Effector CD8-positive, alpha-beta T cell (primary cell): Measurements from ENCODE around the gene RNU6-9.
"Not testable (repeated sequence)": the region's sequence is repeated elsewhere in the genome, so short reads cannot be mapped to it uniquely, and the experiment has no call there.

Experiments
- DNase-seq: peaks from one replicate; lab custom pipeline; 2025; lab: John Stamatoyannopoulos, UW
- total RNA-seq, 4 experiments: gene quantifications; one replicate each; lab custom pipeline; 2026; lab: John Stamatoyannopoulos, UW

RNU6-9 gene
- 0 to 2.0 (median 0.31) reads per million in 4 experiments for total RNA-seq

DNA sequence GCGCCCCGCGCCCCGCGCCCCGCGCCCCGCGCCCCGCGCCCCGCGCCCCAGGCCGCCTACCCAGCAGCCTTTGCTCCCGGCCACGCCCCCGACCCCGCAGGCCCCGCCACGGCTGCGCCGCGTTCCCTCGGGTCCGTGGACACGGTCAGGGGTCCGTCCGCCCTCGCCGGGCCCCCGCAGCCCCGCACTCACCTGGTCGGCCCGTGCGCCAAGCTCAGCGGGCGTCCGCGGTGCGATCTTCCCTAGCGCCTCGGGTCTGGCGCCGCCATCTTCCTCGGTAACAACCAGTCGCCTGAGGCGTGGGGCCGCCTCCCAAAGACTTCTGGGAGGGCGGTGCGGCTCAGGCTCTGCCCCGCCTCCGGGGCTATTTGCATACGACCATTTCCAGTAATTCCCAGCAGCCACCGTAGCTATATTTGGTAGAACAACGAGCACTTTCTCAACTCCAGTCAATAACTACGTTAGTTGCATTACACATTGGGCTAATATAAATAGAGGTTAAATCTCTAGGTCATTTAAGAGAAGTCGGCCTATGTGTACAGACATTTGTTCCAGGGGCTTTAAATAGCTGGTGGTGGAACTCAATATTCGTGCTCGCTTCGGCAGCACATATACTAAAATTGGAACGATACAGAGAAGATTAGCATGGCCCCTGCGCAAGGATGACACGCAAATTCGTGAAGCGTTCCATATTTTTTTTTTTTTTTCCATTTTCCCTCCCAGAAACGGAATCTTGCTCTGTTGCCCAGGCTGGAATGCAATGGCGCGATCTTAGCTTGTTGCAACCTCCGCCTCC, at the start of gene RNU6-9, which contains the start of gene MED16:
Gene RNU6-9 (plus strand): TSS at position 591 of the 796 bp plus-strand sequence.
Gene MED16 (minus strand): TSS at position 294 of the 796 bp plus-strand sequence. CDS start 2,056 bp downstream, outside the sequence.
- DNase-seq = peak; percentile 84

DNA sequence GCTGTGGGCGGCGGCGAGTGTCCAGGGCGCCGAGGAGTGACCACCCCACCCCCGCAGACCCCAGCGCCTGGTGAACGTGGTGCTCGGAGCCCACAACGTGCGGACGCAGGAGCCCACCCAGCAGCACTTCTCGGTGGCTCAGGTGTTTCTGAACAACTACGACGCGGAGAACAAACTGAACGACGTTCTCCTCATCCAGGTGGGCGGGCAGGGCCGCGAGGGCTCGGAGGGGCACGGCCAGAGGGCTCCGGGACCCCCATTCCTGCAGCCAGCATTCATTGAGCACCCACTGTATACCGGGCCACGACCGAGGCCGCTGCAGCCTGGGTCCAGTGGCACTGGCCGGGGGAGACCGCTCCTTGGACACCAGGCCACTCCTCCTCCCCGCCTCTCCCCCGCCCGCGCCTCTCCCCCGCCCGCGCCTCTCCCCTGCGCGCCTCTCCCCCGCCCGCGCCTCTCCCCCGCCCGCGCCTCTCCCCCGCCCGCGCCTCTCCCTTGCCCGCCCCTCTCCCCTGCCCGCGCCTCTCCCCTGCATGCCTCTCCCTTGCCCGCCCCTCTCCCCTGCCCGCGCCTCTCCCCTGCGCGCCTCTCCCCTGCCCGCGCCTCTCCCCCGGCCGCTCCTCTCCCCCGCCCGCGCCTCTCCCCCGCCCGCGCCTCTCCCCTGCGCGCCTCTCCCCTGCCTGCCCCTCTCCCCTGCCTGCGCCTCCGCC, 49.3 kb upstream of the RNU6-9 start:
- DNase-seq = no peak

DNA sequence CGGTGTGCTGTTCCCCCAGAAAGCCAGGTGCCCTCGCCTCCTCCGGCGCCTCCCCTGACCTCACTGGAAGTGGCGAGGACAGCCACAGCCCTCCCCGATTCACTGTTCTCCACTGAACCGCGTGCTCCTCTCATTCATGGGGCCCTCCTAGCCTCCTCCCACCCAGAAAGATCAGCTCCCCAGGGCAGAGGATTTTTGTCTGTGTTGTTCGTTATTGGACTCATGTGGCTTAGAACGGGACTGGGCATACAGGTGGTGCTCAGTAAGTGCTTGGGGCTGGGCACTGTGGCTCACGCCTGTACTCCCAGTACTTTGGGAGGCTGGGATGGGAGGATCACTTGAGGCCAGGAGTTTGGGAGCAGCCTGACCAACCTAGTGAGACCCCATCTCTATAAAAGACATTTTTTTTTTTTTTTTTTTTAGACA, 48.7 kb upstream of the RNU6-9 start:
- no peak for DNase-seq

DNA sequence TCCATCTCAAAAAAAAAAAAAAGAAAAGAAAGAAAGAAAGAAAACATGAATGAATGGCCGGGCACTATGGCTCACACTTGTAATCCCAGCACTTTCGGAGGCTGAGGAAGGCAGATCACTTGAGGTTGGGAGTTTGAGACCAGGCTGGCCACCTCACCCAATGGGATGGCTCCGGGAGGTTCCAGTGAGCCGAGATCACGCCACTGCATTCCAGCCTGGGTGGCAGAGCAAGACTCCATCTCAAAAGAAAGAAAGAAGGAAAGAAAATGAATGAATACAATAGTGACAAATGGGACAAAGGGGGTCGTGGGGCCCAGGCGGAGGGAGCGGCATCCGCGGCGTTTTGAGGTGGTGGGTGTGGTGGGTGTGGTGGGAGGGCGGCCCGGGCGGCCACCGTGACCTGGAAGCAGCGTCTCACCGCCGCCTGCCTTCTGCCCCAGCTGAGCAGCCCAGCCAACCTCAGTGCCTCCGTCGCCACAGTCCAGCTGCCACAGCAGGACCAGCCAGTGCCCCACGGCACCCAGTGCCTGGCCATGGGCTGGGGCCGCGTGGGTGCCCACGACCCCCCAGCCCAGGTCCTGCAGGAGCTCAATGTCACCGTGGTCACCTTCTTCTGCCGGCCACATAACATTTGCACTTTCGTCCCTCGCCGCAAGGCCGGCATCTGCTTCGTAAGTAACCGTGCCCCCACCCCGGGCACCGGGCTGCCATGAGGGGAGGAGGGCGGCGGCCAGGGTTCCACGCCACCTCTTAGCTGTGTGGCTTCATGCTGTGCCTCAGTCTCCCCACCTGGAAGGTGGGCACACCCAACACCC, 47.4 kb upstream of the RNU6-9 start:
- no peak for DNase-seq

DNA sequence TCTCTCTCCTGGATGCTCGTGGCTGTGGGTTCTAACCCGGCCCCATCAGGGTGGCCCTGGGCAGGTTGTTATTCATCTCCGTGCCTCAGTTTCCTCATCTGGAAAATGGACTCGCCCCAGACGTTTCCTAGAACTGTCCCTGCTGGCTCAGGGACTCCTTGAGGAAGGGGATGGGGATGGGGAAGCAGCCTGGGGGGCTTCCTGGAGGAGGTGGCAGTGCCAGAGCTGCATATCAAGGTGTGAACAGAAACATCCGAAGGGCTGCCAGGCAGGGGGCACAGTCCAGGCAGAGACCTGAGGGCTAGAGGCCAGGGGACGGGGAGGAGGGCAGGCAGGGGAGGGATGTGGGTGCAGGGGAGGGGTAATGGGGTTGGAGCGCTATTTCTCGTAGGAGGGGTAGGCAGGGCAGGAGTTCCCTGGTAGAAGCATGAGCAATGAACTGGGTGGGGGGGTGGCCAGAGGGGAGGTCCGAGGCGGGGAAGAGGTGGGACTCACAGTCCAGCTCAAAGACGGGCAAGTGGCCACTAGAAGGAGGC, 44.8 kb upstream of the RNU6-9 start:
- no peak for DNase-seq

DNA sequence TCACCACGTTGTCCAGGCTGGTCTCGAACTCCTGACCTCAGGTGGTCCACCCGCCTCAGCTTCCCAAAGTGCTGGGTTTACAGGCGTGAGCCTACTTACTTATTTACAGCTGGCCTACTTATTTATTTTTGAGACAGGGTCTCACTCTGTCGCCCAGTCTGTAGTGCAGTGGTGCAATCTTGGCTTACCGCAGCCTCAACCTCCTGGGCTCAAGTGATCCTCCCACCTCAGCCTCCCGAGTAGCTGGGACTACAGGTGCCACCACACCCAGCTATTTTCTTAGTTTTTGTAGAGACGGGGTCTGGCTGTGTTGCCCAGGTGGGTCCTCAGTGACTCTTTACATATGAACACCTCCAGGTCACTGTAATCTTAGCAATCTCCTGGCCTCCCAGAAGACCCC, 44.1 kb upstream of the RNU6-9 start:
- not testable (repeated sequence) for DNase-seq

DNA sequence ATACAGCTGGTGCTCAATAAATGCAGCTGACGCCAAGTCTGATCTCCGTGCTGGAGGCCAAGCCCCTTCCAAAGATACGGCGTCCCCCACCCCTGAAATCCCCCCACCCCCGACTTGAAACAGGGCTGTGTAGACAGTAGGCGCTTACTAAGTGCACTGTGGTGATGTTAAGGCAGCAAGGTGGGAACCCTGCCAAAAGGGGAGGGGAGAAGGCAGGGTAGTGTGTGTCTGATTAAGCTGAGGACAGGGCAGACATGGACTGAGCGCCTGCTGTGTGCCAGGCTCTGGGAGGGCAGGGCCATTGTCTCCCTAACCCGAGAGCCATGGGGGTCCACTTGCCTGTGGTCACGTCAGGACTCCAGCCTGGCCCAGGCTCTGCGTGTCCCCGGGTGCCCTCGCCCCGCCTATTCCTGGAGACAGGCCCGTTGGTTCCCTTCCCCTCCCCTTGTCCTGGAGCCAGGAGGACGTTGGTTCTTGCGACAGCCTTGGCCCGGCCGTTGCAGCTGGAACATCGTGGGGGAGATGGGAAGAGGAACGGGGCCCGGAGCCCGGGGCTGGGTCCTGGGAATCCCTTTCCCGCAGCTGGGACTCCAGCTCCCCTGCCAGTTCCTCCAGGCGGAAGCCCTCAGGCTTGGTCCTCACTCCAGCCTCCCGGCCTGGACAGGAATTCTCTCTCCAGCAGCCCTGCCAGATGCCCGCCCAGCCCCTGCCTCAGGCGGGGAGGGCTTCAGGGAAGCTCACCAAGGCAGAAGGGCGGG, 42.9 kb upstream of the RNU6-9 start:
- DNase-seq = no peak

DNA sequence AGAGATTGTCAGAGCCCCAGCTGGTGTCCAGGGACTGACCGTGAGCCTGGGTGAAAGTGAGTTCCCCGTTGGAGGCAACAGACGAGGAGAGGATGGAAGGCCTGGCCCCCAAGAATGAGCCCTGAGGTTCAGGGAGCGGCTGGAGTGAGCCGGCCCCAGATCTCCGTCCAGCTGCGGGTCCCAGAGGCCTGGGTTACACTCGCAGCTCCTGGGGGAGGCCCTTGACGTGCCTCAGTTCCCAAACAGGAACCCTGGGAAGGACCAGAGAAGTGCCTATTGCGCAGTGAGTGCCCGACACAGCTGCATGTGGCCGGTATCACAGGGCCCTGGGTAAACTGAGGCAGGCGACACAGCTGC, 42.3 kb upstream of the RNU6-9 start:
- no peak for DNase-seq

DNA sequence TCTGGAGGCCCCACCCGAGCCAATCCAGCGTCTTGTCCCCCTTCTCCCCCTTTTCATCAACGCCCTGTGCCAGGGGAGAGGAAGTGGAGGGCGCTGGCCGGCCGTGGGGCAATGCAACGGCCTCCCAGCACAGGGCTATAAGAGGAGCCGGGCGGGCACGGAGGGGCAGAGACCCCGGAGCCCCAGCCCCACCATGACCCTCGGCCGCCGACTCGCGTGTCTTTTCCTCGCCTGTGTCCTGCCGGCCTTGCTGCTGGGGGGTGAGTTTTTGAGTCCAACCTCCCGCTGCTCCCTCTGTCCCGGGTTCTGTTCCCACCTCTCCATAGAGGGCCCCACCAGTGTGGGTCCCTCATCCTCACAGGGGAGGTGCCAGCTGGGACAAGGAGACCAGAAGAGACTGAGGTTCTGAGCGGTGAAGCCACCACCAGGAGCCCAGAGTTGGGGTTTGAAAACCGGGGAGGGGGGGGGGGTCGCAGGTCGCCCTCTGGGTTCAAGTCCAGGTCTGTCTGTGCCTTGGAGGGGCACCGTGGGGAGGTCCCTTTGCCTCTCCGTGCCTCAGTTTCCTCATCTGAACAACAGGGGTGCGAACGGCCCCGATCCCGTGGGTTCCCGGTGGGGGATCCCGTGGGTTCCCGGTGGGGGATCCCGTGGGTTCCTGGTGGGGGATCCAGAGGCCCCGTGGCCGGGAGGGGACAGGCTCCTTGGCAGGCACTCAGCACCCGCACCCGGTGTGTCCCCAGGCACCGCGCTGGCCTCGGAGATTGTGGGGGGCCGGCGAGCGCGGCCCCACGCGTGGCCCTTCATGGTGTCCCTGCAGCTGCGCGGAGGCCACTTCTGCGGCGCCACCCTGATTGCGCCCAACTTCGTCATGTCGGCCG, 40.9 kb upstream of the RNU6-9 start, which contains the start of gene ELANE:
Gene ELANE (plus strand): TSS at position 168 of the 878 bp plus-strand sequence. CDS start 26 bp downstream, at position 194.
- DNase-seq = no peak

DNA sequence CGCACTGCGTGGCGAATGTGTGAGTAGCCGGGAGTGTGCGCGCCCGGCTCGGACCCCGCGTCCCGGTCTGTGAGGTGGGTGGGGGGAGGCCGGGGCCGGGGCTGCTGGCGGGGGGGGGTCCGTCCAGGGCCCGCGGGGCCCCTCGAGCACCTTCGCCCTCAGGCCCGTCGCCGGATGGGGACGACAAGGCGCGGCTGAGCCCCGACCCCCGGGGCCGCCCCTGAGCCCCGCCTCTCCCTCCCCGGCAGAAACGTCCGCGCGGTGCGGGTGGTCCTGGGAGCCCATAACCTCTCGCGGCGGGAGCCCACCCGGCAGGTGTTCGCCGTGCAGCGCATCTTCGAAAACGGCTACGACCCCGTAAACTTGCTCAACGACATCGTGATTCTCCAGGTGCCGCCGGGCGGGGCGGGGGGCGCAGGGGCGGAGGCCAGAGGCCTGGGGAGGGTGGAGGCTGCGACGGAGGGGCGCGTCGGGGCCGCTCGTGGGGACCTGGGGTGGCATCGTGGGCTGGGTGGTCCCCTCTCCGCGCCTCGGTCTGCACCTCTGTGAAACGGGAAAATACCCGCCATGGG, 40.2 kb upstream of the RNU6-9 start:
- no peak for DNase-seq

DNA sequence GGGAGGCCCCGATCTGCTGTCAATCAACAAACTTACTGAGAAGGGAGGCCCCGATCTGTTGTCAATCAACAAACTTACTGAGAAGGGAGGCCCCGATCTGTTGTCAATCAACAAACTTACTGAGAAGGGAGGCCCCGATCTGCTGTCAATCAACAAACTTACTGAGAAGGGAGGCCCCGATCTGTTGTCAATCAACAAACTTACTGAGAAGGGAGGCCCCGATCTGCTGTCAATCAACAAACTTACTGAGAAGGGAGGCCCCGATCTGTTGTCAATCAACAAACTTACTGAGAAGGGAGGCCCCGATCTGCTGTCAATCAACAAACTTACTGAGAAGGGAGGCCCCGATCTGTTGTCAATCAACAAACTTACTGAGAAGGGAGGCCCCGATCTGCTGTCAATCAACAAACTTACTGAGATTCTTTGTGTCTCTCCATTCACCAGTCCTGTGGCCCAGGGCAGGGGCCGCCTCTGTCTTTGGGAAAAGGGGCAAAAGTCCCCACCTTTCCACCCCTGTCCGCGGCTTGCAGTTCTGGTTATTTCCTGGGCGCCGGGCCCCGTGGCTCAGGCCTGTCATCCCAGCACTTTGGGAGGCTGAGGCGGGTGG, 39.6 kb upstream of the RNU6-9 start:
- DNase-seq = not testable (repeated sequence)

DNA sequence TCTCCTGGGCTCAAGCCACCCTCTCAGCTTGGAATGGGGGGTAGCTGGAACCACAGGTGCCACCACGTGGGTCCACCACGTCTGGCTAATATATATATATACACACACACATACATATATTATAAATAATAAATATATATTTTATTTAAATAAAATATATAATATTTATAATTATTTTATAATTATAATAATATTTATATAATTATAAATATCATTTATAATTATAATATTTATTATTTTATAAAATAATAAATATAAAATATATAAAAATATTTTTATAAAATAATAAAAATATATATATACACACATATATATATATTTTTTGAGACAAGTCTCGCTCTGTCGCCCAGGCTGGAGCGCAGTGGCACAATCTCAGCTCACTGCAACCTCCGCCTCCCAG, 38.7 kb upstream of the RNU6-9 start:
- no peak for DNase-seq

DNA sequence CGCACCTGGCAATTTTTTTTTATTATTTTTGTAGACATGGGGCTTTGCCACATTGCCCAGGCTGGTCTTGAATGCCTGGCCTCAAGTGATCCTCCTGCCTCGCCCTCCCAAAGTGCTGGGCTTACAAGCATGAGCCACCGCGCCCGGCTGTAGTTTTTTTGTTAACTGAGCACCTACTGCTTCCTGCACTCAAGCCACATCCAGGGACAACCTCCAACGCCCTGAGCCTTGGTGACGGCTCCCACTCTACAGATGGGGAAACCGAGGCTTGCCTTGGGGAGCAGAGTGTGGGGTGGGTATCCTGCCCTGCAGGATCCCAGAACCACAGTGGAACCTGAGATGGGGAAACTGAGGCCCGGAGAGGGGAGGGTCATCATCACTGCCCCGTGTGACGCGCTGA, 38.1 kb upstream of the RNU6-9 start:
- no peak for DNase-seq

DNA sequence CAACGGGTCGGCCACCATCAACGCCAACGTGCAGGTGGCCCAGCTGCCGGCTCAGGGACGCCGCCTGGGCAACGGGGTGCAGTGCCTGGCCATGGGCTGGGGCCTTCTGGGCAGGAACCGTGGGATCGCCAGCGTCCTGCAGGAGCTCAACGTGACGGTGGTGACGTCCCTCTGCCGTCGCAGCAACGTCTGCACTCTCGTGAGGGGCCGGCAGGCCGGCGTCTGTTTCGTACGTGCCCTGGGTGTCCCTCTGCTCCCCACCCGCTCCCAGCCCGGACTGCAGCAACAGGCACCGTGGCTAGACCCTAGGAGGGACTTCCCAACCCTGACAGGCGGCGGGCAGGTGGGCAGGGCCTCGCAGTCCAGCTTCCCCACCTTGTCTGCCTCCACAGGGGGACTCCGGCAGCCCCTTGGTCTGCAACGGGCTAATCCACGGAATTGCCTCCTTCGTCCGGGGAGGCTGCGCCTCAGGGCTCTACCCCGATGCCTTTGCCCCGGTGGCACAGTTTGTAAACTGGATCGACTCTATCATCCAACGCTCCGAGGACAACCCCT, 37.6 kb upstream of the RNU6-9 start:
- no peak for DNase-seq

DNA sequence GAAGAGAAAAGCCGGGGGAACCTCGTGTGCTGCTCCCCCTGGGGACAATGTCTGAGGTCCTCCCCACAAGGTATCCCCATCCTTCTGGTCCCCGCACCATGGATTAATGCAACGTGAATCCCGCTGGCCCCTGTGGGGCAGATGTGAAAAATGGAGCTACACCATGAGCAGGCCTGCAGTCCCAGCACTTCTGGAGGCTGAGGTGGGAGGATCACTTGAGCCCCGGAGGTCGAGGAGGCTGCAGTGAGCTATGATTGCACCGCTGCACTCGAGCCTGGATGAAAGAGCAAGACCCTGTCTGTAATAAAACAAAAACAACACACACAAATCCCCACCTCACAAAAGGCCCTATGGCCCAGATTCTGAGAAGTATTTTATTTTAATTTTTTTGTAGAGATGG, 35.0 kb upstream of the RNU6-9 start:
- no peak for DNase-seq

DNA sequence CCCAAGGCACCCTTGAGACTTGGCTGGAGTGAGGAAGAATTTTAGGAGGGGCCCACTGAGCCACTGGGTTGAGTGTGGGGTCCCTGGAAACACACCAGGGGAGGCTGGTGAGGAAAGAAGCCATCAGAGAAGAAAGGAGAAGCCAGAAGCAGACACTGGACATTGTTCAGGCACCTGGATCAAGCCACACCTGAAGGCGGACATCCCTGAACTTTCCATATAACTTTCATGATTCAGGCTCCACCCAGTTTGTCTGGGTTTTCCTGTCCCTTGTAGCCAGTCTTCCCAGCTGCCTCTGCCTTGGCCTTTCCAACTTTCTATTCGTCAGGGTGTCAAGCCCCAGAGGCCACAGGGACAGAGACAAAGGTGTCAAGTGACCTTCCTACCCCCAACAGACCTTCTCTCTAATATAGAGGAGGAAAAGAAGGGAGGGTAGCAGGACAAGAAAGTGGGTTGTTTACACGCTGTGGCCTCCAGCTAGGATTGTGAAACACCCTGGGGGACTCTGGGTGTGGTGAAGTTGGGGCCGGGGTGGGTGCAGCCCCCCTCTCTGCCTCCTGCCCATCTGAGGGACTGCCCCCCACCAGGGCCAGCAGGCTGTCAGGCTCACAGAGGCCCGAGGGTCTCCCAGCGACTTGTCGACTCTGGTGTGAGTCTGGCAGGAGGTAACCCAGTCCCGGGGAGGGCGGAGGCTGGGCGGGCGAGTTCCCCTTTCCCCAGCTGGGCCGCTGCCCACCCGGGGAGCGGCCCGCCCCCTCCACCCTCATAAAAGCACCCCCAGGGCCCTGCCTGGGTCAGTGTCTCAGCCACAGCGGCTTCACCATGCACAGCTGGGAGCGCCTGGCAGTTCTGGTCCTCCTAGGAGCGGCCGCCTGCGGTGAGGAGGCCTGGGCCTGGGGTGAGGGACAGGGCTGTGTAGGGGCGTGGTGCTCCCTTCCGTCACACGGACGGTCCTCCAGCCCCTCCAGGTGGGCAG, 34.1 kb upstream of the RNU6-9 start, which contains the start of gene CFD:
Gene CFD (plus strand): TSS at position 797 of the 976 bp plus-strand sequence. CDS start 26 bp downstream, at position 823.
- no peak for DNase-seq

DNA sequence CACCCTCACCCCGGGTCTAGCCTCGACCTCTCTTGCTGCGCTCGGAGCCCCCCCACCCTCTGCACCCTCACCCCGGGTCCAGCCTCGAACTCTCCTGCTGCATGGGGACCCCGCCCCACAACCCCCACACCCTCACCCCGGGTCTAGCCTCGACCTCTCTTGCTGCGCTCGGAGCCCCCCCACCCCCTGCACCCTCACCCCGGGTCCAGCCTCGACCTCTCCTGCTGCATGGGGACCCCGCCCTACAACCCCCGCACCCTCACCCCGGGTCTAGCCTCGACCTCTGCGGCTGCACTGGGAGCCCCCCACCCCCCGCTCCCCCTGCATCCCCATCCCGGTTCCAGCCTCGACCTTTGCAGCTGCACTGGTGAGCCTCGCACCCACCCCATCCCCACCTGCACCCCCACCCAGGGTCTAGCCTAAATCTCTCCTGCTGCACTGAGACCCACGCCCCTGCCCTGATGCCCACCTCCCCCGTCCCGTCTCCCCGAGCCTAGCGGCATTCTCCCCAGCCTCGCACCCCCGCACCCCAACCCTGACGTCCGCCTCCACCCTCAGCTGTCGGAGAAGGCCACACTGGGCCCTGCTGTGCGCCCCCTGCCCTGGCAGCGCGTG, 32.0 kb upstream of the RNU6-9 start:
- DNase-seq = no peak
